Ecto neural progenitor cell (in vitro differentiated cells): Measurements from ENCODE around the gene FBXW2.
"Not testable (repeated sequence)": the region's sequence is repeated elsewhere in the genome, so short reads cannot be mapped to it uniquely, and the experiment has no call there.

Source experiments
- DNase-seq: peaks from one replicate; pipeline ENCODE4 v3.0.0-alpha.2; 2018; ENCODE audit warnings: low spot score

The FBXW2 gene

DNA sequence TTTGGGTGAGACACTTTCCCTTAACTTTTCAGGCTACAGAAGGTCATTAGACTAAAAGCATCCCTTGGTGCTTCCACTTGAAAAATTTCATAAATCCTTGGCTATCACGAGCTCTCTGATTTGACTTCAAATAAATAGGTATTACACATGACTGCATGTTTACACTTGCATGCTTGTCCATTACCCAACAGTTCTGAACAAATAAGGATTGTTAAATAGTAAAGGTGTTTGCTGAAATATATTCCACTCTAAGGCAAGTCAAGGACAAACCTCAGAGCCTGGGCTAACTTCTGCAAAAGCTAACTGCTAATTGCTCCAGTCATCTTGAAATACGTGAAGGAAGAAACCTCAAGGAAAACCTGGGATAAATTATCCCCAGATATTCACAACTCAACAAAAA lies 14.5 kb downstream of the FBXW2 start:
- DNase-seq = no peak

DNA sequence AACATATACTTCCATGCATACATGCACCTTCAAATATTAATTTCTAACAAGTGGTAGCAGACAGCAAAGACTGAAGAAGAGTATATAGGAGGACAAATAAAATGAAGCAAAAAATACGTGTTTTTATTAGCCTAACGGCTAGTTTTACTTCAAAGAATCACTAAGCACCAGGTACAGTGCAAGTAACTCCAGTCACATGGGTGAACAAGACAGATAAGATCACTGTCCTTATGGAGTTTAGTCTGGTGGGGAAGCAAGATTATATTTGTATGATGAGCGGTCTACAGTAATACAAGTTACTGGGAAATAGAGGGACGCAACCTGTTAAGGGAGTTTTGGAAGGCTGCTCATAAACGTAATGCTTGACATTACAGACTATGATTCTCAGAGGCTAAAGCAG lies 16.0 kb downstream of the FBXW2 start:
- no peak for DNase-seq

DNA sequence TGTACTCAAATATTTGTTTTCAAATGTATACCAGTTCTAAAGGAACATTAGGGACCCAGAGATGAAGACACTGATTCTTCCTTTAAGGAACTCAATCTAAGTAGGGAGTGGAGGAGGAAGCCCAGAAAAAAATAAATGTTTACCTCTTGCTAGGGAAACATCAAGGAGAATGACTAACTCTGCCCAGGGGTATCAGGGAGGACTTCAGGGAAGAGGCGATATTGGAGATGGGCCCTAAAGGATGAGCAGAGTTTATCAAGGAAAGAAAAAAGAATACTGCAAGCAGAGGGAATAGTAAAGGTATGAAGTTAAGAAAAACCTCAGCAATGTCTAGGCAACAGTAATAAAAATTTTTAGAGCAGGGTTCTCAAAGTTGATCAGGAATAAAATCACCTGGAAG lies 16.4 kb downstream of the FBXW2 start:
- no peak for DNase-seq

DNA sequence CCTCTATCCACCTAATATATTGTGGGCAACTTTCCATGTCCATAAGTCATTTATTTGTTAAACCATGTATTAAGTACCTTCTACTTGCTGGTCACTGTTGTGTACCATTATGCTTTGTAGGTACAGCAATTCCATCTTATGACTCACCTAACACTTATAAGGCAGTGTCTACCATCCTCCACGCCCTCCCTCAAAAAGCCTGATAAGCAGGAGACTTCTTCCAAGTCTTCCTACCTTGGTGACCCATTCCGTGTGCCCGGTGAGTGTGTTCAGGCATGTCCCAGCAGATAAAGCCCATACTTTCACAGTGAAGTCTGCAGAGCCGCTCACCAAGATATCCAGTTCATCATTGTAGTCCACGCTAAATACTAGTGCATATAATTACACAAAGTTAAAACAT lies 17.4 kb downstream of the FBXW2 start:
- DNase-seq = no peak

DNA sequence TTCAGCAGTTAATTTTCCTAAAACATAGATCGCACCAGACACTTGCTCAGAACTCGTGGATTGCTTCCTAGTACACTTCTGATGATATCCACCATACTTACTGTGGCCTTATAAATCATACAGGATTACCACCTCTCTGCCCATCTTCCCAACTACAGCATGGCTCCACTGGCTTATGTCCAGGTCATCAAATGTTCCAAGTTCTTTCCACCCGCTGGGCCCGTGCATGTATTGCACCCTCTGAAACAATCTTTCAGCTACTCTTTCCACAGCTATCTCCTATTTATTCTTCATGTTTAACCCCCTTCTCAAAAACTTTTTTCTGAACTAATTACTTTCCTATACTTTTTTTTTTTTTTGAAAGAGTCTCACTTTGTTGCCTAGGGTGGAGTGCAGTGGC lies 18.5 kb downstream of the FBXW2 start:
- DNase-seq = no peak

DNA sequence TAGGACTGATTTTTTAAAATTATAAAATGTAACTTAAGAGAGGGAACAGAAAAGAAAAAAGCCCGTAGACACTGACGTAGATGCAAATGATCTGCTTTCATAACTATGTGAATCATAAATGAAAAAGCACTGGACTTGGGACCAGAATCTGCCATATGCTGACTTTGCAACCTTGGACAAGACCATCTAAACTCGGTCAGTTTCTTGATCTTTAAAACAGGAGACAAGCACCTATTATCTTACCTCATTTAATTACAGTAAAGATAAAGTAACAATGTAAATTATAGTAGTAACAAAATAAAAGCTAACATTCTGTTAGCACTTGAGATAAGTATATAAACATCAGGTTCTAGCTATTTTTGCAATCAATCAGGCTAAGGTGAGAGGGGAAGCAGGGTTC lies 20.0 kb downstream of the FBXW2 start:
- DNase-seq = no peak

DNA sequence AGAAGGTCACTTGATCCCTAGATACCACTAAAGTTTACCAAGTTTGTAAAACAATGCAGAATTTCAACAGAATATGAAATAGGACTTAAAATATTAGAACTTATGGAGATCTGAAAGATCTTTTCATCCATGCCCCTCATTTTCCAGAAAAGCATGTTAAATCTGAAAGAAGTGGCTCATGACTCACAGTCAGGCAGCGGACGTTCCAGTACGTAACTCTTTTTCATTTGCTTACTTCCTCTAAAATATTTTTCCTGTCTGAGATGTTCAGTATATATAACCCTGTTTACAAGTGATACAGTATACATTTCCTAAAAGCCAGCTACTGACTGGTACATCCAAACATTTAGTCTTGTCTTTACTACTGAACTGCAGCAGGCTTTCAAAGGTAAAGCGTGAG lies 22.3 kb downstream of the FBXW2 start:
- no peak for DNase-seq

DNA sequence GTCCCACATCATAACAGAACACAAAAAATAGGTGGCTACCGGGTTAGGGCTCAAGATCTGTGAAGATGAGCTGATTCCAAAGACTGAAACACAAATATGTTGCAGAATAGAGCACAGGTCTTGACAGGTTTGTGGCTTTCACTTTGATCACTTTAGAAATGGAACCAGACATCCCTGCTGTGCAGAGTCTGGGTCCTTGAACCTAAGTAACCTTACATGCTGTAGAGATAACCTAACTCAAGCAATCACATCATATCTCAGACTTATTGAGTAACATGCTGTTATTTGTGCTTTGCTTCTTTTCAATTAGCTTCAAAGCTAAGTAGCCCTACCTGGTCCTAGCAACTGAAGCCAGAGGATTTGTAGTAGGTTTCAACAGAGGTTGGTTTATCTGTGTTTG lies 24.3 kb downstream of the FBXW2 start:
- no peak for DNase-seq

DNA sequence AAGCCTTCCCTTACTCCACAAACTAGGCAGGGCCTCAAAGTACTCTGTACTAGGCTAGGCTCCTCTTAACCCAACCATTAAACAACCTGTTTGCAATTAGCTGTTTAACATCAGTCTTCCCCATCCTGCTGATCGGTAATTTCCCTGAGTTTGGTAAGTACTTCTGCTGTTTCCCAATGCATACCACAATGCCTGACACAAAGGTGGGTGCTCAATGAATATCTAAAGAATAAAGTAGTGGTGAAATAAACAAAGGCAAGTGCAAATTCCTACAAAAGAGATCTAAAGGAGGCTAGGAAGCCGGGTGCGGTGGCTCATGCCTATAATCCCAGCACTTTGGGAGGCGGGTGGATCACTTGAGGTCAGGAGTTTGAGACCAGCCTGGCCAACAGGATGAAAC lies 25.0 kb downstream of the FBXW2 start:
- no peak for DNase-seq

DNA sequence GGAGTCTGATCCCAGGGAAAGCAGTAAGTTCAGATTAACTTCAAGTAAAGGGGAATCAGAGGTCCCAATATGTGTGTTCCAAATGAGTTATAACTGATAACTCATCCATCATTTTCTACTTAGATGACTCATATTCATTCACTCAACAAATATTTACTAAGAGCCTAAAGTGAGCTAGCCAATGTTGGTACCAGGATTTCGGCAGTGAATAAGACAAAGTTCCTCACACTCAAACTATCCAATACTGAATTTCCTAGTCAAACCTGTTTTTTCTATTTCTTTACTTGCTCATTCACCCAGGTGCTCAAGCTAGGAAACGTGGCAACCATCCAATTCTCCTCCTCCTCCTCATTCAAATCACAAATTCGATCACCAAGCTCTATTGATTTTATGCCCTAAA lies 25.8 kb downstream of the FBXW2 start:
- no peak for DNase-seq

DNA sequence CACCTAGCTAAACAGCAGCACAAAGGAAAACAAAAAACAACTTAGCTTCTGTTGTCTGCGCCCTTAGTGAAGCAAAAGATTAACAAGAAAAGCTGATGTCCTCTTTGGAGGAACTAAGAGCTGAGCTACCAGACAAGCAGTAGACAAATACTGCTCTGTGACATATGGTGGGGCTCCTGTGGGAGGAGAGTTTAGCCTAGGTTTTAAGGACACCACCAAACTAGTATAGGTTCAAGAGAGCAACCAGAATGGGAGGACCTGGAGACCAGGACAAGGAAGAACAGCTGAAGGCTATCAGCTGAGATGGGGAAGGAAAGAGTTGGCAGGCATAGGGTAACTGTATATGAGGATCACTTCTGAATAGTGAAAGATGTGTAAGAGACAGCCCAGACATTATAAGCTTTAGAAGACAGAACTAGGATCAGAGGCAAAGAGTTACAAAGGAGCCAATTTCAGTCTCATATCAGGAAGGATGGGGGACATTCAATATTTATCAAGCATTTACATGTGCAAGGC lies 27.2 kb downstream of the FBXW2 start:
- DNase-seq = no peak

DNA sequence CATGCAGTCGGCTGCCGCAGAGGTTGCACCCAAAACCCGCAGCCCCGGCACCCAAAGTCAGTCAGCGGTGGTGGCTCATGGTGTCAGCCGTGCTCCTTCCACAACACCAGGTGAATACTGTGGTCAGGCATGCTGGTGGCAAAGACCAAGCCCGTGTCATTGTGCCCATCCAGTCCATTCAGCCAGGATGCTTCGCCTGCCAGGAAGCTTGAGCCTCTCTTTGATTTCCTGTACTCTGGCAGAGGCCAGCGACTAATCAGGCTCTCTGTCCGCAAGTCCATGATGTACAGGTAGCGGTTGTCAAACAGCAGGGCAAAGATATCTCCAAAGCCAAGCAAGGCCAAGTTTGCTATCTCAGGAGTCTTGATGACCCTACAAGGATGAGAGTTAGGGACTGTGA lies 28.7 kb downstream of the FBXW2 start:
- no peak for DNase-seq

DNA sequence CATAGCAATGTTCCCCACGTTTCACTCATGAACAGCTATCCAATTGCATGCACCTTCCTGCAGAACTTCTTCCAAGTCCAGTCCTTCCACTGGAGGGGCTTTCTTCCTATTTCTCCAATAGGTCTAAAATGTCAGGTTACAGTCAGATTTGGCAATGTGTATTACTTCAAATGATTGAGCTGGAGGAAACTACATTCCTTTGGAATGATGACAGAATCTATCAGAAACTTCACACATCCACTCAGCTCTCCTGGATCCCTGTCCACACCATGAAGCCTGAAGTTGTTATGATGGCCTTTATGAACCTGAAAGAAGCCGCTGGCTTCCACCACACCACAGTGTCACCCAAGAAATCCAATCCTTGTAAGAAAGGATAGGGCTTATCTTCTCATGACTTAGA lies 32.2 kb downstream of the FBXW2 start:
- DNase-seq = no peak

DNA sequence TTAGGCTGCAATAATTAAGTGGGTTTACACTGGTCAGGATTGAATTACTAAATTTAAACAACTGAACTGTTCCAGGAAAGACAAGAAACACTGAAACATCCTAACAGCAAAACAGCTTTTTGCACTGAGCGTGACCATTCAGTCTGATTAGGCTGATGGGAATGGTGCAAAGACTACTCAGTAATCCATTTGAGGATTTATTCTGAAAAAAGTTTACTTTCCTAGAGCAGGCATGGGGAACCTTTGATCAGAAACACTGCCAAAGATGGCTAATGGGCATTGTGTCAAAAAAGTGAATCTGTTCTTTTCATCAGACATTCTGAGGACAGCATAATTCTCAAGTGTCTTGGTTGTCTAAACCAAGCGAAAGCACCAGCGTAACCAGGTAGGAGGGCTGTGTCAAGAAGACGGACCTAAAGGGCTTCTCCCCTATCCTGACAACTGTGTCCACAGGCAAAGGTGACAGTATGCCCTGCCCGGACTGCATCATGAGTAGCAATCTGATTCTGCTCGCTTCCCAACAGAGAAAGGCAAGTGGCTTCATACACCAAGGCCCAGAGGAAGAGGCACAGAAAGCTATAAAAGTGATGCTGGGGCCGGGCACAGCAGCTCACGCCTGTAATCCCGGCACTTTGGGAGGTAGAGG lies 33.3 kb downstream of the FBXW2 start:
- DNase-seq = no peak

DNA sequence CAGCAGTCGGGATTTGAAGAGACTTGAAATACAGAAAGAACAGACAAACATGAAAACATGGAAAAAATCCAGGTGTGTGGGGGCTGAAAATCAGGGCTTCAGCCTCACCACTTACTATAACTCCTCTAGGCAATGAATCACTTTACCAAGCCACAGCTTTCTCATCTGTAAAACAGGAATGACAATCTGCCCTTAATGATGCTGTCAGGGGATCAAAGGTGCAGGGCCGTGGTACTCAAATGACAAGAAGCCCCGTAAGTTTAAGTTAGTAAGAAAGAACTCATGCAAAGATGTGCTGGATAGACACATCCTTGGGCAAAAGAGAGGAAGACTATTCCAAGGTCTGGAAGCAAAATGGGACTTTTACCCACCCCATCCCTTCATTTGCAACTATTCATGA lies 34.7 kb downstream of the FBXW2 start:
- DNase-seq = no peak

DNA sequence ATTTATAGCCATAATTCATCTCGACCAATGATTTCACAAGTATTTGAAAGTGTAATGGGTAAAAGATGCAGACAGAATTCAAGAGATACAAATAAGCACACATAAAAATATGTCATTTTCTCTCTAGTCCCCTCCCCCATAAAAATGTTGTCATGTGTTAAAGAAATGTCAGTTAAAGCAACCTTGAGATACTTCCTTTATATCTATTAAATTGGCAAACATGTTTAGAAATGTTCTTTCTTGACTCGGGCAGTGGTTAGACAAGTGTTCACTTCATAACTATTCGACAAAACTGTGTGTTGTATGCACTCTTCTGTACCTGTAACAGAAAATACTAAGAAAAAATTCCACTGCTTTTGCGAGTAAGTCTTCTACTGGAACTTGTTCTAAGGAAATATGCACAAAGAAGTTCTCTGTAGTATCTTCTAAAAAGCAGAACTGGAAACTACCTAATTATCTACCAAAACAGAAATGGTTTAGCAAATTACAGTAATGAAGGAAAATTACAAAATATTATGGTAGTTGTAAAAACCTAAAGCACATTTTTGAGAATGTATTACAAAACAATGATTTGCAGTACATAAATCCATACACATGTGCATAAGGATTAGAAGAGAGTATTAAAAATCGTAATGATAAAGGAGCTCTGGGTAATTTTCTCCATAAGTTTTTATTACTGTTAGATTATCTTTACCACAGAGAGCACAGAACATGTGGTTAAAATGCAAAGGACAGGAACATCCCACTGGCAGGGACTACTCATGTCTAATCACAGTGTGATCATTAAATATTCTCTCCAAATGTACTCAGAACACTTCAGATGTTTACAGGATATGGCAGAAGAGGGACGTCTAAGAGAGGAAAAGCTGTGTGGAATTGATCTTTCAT lies 35.9 kb downstream of the FBXW2 start:
- no peak for DNase-seq

DNA sequence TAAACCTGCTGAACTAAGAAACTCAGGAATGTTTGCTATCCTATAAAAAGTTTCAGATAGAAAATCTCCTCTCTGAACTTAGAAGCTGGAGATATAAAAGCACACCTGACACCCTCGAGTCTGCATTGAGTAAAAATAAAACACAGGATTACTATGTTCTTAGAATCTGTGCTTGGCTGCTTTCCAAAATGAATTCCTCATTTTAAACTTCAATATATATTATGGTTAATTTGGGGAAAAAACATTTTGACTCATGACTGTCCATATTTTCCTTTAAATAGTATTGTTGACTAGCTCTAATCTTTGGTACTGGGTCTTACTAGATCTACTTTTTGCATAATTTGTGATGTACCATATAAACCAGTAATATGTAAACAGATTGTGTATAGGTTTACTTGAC lies 36.7 kb downstream of the FBXW2 start:
- DNase-seq = no peak

DNA sequence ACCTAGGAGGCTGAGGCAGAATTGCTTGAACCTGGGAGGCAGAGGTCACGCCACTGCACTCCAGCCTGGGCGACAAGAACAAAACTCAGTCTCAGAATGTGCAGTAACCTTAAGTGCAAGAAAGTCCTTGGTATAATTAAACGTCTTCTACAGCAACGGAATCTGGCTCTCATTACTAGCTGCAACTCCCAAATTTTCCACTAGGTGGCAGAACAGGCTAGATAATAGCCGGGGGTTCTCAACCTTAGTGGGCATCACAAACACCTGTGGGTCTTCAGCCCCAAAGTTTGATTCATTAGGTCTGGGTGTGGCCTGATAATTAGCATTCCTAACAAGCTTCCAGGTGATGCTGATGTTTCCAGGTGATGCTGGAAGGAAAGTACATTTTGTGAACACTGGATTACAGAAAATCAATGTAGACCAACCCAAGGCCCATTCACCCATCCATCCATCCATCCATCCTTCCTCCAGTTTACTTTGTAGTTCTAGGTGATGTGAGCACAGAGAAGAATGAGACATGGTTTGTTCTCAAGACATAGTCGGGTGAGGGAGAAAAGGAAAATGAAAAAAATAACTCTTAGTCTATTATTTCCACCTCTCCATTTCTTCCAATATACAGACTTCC lies 37.3 kb downstream of the FBXW2 start:
- DNase-seq = peak; percentile 65

DNA sequence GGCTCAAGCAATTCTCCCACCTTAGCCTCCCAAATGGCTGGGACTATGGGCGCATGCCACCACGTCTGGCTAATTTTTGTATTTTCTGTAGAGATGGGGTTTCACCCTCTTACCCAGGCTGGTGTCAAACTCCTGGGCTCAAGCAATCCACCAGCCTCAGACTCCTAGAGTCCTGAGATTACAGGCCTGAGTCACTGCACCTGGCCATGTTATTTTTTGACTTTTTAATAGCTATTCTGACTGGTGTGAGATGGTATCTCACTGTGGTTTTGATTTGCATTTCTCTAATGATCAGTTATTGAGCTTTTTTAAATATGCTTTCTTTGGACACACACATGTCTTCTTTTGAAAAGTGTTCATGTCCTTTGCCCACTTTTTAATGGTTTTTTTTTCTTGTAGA lies 38.2 kb downstream of the FBXW2 start:
- no peak for DNase-seq

DNA sequence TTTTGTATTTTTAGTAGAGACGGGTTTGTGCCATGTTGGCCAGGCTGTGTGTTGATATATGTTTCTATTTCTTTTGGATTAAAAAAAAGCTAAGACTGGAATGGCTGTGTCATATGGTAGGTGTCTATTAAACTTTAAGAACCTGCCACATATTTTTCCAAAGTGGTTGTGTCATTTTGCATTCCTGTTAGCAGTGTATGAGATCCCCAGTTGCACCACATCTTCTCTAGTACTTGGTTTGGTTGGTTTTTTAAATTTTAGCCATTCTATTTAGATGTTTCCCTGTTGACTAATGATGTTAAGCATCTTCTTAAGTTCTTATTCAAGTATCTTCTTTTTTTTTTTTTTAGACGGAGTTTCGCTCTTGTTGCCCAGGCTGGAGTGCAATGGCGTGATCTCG lies 42.8 kb downstream of the FBXW2 start:
- no peak for DNase-seq

DNA sequence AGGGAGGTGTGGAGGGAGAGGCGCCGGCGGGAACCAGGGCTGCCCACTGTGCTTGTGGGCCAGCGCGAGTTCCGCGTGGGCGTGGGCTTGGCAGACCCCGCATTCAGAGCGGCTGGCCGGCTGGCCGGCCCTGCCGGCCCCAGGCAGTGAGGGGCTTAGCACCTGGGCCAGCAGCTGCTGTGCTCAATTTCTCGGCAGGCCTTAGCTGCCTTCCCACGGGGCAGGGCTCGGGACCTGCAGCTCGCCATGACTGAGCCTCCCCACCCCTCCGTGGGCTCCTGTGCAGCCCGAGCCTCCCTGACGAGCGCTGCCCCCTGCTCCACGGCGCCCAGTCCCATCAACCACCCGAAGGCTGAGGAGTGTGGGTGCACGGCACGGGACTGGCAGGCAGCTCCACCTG lies 46.9 kb downstream of the FBXW2 start:
- DNase-seq = not testable (repeated sequence)

DNA sequence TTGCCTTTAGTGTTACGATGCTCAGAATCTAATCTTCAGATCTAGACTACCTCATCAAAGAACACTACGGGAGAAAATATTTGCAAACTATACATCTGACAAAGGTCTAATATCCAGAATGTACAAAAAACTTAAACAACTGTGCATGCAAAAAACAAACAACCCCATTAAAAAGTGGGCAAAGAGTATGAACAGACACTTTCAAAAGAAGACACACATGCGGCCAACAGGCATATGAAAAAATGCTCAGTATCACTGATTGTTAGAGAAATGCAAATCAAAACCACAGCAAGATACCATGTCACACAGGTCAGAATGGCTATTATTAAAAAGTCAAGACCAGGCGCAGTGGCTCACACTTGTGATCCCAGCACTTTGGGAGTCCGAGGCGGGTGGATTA lies 47.9 kb downstream of the FBXW2 start:
- DNase-seq = no peak

DNA sequence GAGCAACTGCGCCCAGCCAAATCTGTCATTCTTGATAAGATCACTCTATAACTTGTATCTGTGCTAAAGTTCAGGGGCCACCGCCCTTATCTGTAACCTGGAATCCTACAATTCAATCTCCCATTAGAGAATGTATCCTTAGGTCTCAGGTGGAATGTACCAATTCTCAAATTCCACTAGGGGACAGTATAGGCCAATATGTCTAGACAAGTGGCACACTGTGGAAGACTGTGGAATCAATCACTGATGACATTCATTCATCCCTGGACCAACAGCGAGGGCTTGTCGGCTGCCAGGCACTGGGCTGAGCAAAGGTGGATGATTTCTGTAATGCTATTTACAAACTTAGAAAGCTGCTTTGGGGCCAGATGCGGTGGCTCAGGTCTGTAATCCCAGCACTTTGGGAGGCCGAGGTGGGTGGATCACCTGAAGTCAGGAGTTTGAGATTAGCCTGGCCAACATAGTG lies 50.2 kb downstream of the FBXW2 start:
- no peak for DNase-seq
